ENCODE measurements around the gene SMARCAD1.

DNA sequence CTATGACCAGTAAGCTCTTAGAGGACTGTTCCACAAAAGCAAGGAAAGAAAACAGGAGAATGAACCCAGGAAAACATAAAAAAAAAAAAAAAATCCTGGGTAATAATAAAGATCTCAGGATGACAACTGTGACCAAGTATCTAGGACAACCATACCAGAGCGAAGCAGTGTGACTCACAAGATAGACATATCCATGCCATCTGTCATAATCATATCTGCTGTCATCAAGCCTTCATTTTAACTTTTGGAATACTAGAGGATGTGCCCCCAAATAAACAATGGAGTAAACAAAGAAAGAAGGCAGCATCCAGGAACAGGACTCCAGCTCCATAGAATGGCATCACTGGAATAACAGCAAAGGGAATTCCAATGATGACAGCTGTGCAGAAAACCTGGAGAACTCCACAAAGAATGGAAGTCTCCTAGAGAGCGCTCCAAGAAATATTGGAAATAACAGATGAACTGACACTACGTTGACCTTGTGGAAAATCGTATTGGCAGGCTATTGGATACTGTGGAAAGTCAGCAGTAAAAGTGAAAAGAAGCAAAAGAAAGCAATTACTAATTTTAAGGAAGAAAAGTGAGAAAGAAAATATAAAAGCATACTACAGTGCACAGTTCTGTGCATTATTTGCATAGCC lies 99.7 kb downstream of the SMARCAD1 start:
- TF ChIP-seq, protein P1, sequence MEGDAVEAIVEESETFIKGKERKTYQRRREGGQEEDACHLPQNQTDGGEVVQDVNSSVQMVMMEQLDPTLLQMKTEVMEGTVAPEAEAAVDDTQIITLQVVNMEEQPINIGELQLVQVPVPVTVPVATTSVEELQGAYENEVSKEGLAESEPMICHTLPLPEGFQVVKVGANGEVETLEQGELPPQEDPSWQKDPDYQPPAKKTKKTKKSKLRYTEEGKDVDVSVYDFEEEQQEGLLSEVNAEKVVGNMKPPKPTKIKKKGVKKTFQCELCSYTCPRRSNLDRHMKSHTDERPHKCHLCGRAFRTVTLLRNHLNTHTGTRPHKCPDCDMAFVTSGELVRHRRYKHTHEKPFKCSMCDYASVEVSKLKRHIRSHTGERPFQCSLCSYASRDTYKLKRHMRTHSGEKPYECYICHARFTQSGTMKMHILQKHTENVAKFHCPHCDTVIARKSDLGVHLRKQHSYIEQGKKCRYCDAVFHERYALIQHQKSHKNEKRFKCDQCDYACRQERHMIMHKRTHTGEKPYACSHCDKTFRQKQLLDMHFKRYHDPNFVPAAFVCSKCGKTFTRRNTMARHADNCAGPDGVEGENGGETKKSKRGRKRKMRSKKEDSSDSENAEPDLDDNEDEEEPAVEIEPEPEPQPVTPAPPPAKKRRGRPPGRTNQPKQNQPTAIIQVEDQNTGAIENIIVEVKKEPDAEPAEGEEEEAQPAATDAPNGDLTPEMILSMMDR (IDR thresholded peaks at IDR 0.05), result no peak
- no peak for TF ChIP-seq POLR2A (IDR thresholded peaks at IDR 0.05)
- TF ChIP-seq POLR2AphosphoS5 (IDR thresholded peaks at IDR 0.05), result no peak

Data from suprapubic skin (tissue), 4 donors.